OCI-LY7 (cell line): Measurements from ENCODE around the gene SEMA5A.

Experiments used
- EZH2phosphoT487 ChIP-seq: fragments of 200-600 bp; sonication (generic); IDR thresholded peaks from 2 replicates; pipeline ENCODE4 v1.6.1; 2018; ENCODE audit warnings: low read depth, borderline replicate concordance, mild to moderate bottlenecking, mixed run types, antibody characterized with exemption, low read length, moderate library complexity, mixed read lengths
- TF ChIP-seq, protein P1 (sequence below): fragments of 200-600 bp; sonication (generic); conservative IDR thresholded peaks from 2 replicates; pipeline ENCODE4 v1.5.1; 2014; ENCODE audit warnings: mild to moderate bottlenecking, antibody characterized with exemption, low read length, moderate library complexity, mixed read lengths

DNA sequence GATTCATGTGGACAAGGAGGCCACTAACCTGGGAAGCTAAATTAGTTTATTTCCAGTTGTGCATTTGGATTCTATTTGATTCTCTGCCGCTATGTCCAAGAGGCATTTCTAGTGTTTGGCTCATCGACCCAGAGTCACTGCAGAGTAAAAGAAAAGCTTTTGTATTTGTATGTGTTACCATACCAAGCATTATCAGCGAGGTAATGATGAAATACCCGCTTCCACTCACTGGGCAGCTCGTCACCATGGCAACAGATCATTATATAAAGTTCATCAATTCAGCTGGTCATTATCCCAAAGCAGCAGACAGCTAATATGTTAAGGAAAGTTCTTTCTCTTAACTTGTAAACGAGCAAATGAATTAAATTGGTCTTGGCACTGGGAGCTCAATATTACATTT, 380.3 kb downstream of the SEMA5A start:
- TF ChIP-seq, protein P1, sequence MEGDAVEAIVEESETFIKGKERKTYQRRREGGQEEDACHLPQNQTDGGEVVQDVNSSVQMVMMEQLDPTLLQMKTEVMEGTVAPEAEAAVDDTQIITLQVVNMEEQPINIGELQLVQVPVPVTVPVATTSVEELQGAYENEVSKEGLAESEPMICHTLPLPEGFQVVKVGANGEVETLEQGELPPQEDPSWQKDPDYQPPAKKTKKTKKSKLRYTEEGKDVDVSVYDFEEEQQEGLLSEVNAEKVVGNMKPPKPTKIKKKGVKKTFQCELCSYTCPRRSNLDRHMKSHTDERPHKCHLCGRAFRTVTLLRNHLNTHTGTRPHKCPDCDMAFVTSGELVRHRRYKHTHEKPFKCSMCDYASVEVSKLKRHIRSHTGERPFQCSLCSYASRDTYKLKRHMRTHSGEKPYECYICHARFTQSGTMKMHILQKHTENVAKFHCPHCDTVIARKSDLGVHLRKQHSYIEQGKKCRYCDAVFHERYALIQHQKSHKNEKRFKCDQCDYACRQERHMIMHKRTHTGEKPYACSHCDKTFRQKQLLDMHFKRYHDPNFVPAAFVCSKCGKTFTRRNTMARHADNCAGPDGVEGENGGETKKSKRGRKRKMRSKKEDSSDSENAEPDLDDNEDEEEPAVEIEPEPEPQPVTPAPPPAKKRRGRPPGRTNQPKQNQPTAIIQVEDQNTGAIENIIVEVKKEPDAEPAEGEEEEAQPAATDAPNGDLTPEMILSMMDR, result no peak
- no peak for TF ChIP-seq EZH2phosphoT487
